ENCODE results near the gene DCAF17. TPM values are rescaled to one million over a fixed set of nuclear protein-coding genes. Genes with fewer than 3 reads are reported as not detected.

Gene DCAF17
- polyA plus RNA-seq, 1 donor: 21.8 TPM

GRCh38 chr2:171399292-171399691 lies 34.7 kb upstream of the DCAF17 start:
- no peaks in the 10 kb centered on the region for H3K36me3 ChIP-seq (ENCODE audit: control insufficient read depth, insufficient read depth, low read length)
- no peaks in the 10 kb centered on the region for H3K9me3 ChIP-seq (ENCODE audit: control insufficient read depth, low read depth, low read length)
- no peak overlapping the region for H3K27ac ChIP-seq (ENCODE audit: low read length)
- no peak for DNase-seq
- H3K27me3 ChIP-seq (ENCODE audit: control insufficient read depth, insufficient read depth, low read length): no peaks in the 10 kb centered on the region
- H3K4me3 ChIP-seq (ENCODE audit: low read length): no peak overlapping the region
- H3K4me1 ChIP-seq (ENCODE audit: control insufficient read depth, insufficient read depth, low read length): no peaks in the 10 kb centered on the region

- no peaks in the 10 kb centered on the region for H3K36me3 ChIP-seq (ENCODE audit: control insufficient read depth, insufficient read depth, low read length)
- 100% methylated on average over 2 of the region's 3 CpGs for WGBS (ENCODE audit: insufficient coverage, low lambda C conversion rate)
- H3K27me3 ChIP-seq (ENCODE audit: control insufficient read depth, insufficient read depth, low read length): no peaks in the 10 kb centered on the region
- no peak overlapping the region for H3K4me3 ChIP-seq (ENCODE audit: low read length)
- no peaks in the 10 kb centered on the region for H3K4me1 ChIP-seq (ENCODE audit: control insufficient read depth, insufficient read depth, low read length)
- H3K9me3 ChIP-seq (ENCODE audit: control insufficient read depth, low read depth, low read length): no peaks in the 10 kb centered on the region
- DNase-seq: no peak
- no peak overlapping the region for H3K27ac ChIP-seq (ENCODE audit: low read length)
Observed at GRCh38 chr2:171400395-171400794, 33.6 kb upstream of the DCAF17 start.

GRCh38 chr2:171401947-171402346 lies 32.1 kb upstream of the DCAF17 start:
- no peaks in the 10 kb centered on the region for H3K27me3 ChIP-seq (ENCODE audit: control insufficient read depth, insufficient read depth, low read length)
- H3K9me3 ChIP-seq (ENCODE audit: control insufficient read depth, low read depth, low read length): no peaks in the 10 kb centered on the region
- WGBS (ENCODE audit: insufficient coverage, low lambda C conversion rate): no CpG with 5 or more reads among the region's 1 CpG
- no peak overlapping the region for H3K27ac ChIP-seq (ENCODE audit: low read length)
- no peaks in the 10 kb centered on the region for H3K4me1 ChIP-seq (ENCODE audit: control insufficient read depth, insufficient read depth, low read length)
- DNase-seq: no peak
- H3K4me3 ChIP-seq (ENCODE audit: low read length): no peak overlapping the region
- H3K36me3 ChIP-seq (ENCODE audit: control insufficient read depth, insufficient read depth, low read length): no peaks in the 10 kb centered on the region

GRCh38 chr2:171402906-171403580 lies 31.0 kb upstream of the DCAF17 start:
- no peaks in the 10 kb centered on the region for H3K9me3 ChIP-seq (ENCODE audit: control insufficient read depth, low read depth, low read length)
- H3K27me3 ChIP-seq (ENCODE audit: control insufficient read depth, insufficient read depth, low read length): no peaks in the 10 kb centered on the region
- 100% methylated on average over 1 of the region's 4 CpGs for WGBS (ENCODE audit: insufficient coverage, low lambda C conversion rate)
- no peaks in the 10 kb centered on the region for H3K4me1 ChIP-seq (ENCODE audit: control insufficient read depth, insufficient read depth, low read length)
- H3K4me3 ChIP-seq (ENCODE audit: low read length): no peak overlapping the region
- no peak for DNase-seq
- no peak overlapping the region for H3K27ac ChIP-seq (ENCODE audit: low read length)
- no peaks in the 10 kb centered on the region for H3K36me3 ChIP-seq (ENCODE audit: control insufficient read depth, insufficient read depth, low read length)

GRCh38 chr2:171404261-171404660 lies 29.8 kb upstream of the DCAF17 start:
- no peaks in the 10 kb centered on the region for H3K27me3 ChIP-seq (ENCODE audit: control insufficient read depth, insufficient read depth, low read length)
- WGBS (ENCODE audit: insufficient coverage, low lambda C conversion rate): no CpG with 5 or more reads among the region's 5 CpGs
- H3K9me3 ChIP-seq (ENCODE audit: control insufficient read depth, low read depth, low read length): no peaks in the 10 kb centered on the region
- DNase-seq: no peak
- no peak overlapping the region for H3K27ac ChIP-seq (ENCODE audit: low read length)
- no peaks in the 10 kb centered on the region for H3K36me3 ChIP-seq (ENCODE audit: control insufficient read depth, insufficient read depth, low read length)
- H3K4me3 ChIP-seq (ENCODE audit: low read length): no peak overlapping the region
- no peaks in the 10 kb centered on the region for H3K4me1 ChIP-seq (ENCODE audit: control insufficient read depth, insufficient read depth, low read length)

- Histone ChIP-seq H3K4me3 (ENCODE audit: low read length) (no peak overlapping the region), H3K4me1 (ENCODE audit: control insufficient read depth, insufficient read depth, low read length) (no peaks in the 10 kb centered on the region), H3K36me3 (ENCODE audit: control insufficient read depth, insufficient read depth, low read length) (no peaks in the 10 kb centered on the region), H3K27ac (ENCODE audit: low read length) (no peak overlapping the region), H3K9me3 (ENCODE audit: control insufficient read depth, low read depth, low read length) (no peaks in the 10 kb centered on the region), H3K27me3 (ENCODE audit: control insufficient read depth, insufficient read depth, low read length) (no peaks in the 10 kb centered on the region)
- no CpG with 5 or more reads among the region's 2 CpGs for WGBS (ENCODE audit: insufficient coverage, low lambda C conversion rate)
- DNase-seq: no peak
Observed at GRCh38 chr2:171404719-171405118, 29.3 kb upstream of the DCAF17 start.

GRCh38 chr2:171405546-171405945 lies 28.5 kb upstream of the DCAF17 start:
- 100% methylated on average over 1 of the region's 1 CpG for WGBS (ENCODE audit: insufficient coverage, low lambda C conversion rate)
- no peaks in the 10 kb centered on the region for H3K27me3 ChIP-seq (ENCODE audit: control insufficient read depth, insufficient read depth, low read length)
- DNase-seq: no peak
- no peak overlapping the region for H3K27ac ChIP-seq (ENCODE audit: low read length)
- H3K9me3 ChIP-seq (ENCODE audit: control insufficient read depth, low read depth, low read length): no peaks in the 10 kb centered on the region
- no peaks in the 10 kb centered on the region for H3K4me1 ChIP-seq (ENCODE audit: control insufficient read depth, insufficient read depth, low read length)
- H3K36me3 ChIP-seq (ENCODE audit: control insufficient read depth, insufficient read depth, low read length): no peaks in the 10 kb centered on the region
- H3K4me3 ChIP-seq (ENCODE audit: low read length): no peak overlapping the region

- Histone ChIP-seq H3K27me3 (ENCODE audit: control insufficient read depth, insufficient read depth, low read length) (no peaks in the 10 kb centered on the region), H3K4me3 (ENCODE audit: low read length) (no peak overlapping the region), H3K9me3 (ENCODE audit: control insufficient read depth, low read depth, low read length) (no peaks in the 10 kb centered on the region), H3K36me3 (ENCODE audit: control insufficient read depth, insufficient read depth, low read length) (no peaks in the 10 kb centered on the region), H3K27ac (ENCODE audit: low read length) (no peak overlapping the region), H3K4me1 (ENCODE audit: control insufficient read depth, insufficient read depth, low read length) (no peaks in the 10 kb centered on the region)
- no peak for DNase-seq
- no CpG with 5 or more reads among the region's 1 CpG for WGBS (ENCODE audit: insufficient coverage, low lambda C conversion rate)
Observed at GRCh38 chr2:171406044-171406443, 28.0 kb upstream of the DCAF17 start.

- no peak overlapping the region for H3K27ac ChIP-seq (ENCODE audit: low read length)
- H3K4me3 ChIP-seq (ENCODE audit: low read length): no peak overlapping the region
- H3K9me3 ChIP-seq (ENCODE audit: control insufficient read depth, low read depth, low read length): no peaks in the 10 kb centered on the region
- H3K36me3 ChIP-seq (ENCODE audit: control insufficient read depth, insufficient read depth, low read length): no peaks in the 10 kb centered on the region
- DNase-seq: no peak
- WGBS (ENCODE audit: insufficient coverage, low lambda C conversion rate): no CpG with 5 or more reads among the region's 4 CpGs
- H3K27me3 ChIP-seq (ENCODE audit: control insufficient read depth, insufficient read depth, low read length): no peaks in the 10 kb centered on the region
- H3K4me1 ChIP-seq (ENCODE audit: control insufficient read depth, insufficient read depth, low read length): no peaks in the 10 kb centered on the region
Observed at GRCh38 chr2:171407030-171407675, 26.9 kb upstream of the DCAF17 start.

GRCh38 chr2:171407676-171408044 lies 26.4 kb upstream of the DCAF17 start:
- H3K27ac ChIP-seq (ENCODE audit: low read length): no peak overlapping the region
- no peaks in the 10 kb centered on the region for H3K4me1 ChIP-seq (ENCODE audit: control insufficient read depth, insufficient read depth, low read length)
- H3K4me3 ChIP-seq (ENCODE audit: low read length): no peak overlapping the region
- H3K36me3 ChIP-seq (ENCODE audit: control insufficient read depth, insufficient read depth, low read length): no peaks in the 10 kb centered on the region
- no CpG with 5 or more reads among the region's 1 CpG for WGBS (ENCODE audit: insufficient coverage, low lambda C conversion rate)
- no peak for DNase-seq
- no peaks in the 10 kb centered on the region for H3K27me3 ChIP-seq (ENCODE audit: control insufficient read depth, insufficient read depth, low read length)
- H3K9me3 ChIP-seq (ENCODE audit: control insufficient read depth, low read depth, low read length): no peaks in the 10 kb centered on the region

- H3K4me3 ChIP-seq (ENCODE audit: low read length): no peak overlapping the region
- 100% methylated on average over 1 of the region's 8 CpGs for WGBS (ENCODE audit: insufficient coverage, low lambda C conversion rate)
Observed at GRCh38 chr2:171409436-171409971, 24.5 kb upstream of the DCAF17 start.

More at GRCh38 chr2:171409436-171409971, 24.5 kb upstream of the DCAF17 start:
- H3K27me3 ChIP-seq (ENCODE audit: control insufficient read depth, insufficient read depth, low read length): no peaks in the 10 kb centered on the region
- no peaks in the 10 kb centered on the region for H3K4me1 ChIP-seq (ENCODE audit: control insufficient read depth, insufficient read depth, low read length)
- H3K9me3 ChIP-seq (ENCODE audit: control insufficient read depth, low read depth, low read length): no peaks in the 10 kb centered on the region
- DNase-seq: no peak
- no peak overlapping the region for H3K27ac ChIP-seq (ENCODE audit: low read length)
- no peaks in the 10 kb centered on the region for H3K36me3 ChIP-seq (ENCODE audit: control insufficient read depth, insufficient read depth, low read length)
